Activated CD4-positive, alpha-beta T cell treated with anti-CD3 and anti-CD28 coated beads, Interleukin-2, amount 50 U/mL, for 16 hours (primary cell): Measurements from ENCODE around the gene RNF111.
"Not testable (repeated sequence)": the region's sequence is repeated elsewhere in the genome, so short reads cannot be mapped to it uniquely, and the experiment has no call there.

Source experiments
- DNase-seq: peaks from one replicate; pipeline ENCODE4 v3.0.0-alpha.2; 2020

The RNF111 gene

DNA sequence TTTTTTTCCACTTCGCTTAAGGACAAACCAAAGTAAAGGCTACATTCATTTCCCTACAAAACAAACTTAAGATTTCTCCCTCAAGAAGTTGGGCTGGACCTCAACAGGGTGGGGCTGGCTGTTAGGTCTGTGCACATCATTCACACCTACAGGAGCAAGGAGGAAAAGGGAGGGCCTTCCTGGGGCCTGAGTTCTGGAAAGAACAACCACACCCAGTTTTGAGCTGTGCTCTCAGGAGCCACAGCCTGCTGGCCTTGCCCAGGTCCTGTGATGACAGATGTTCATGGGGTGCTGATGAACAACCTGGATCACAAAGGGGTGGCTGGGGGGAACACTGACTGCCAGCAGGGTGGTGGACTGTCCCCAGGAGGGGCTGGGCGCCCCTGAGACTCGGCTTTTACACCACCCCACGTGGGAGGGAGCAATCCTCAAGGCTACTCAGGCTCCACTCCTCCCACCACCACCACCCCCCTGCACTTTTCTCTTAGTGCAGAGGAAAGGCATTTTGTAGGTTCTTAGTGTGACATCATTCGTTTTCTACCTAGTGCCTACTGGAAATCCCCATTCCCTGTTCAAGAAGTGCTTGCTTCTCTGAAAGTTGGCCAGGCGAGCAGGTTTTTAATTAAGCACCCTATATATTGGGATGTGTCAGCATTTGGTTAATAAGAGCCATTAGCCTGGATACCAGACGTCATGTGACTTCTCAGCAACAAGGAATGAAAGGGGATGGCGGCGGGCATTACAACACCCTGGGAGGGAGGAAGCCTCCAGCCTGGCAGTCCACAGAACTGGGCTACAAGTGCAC, 153.2 kb downstream of the RNF111 start:
- DNase-seq = no peak

DNA sequence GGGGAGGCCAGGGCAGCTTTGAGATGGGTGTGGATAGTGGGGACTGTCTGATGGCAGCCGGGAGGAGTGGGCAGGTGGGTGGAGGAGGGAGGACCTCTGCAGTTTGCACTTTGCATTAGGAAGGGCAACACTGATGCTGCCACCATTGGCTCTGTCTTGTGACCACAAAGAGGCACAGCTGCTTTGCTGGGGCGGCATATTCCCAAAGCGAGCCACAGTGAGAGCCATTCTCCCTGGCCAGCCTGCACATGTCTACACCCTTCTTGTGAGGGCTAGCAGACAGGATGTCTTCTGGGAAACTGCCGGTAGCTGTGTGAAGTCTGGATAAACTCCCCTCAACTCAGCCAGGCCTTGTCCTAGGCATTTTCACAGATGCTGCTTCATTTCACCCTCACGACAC, 155.8 kb downstream of the RNF111 start:
- DNase-seq = no peak

DNA sequence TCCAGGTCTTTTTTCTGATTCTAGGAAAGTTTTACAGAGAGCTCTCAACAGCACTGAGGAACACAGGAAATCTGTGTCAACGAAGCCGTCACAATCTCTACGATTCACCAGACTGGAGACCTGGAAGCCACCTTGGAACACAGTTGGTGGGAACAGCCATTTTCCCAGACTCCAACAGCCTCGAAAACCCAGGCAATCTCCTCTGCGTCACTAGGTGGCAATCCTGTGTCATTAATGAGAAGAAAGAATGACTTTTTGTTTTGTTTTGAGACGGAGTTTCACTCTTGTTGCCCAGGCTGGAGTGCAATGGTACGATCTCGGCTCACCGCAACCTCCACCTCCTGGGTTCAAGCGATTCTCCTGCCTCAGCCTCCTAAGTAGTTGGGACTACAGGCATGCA, 157.1 kb downstream of the RNF111 start:
- not testable (repeated sequence) for DNase-seq
